LNCaP clone FGC (cell line): ENCODE data around the gene C1QTNF12.

Experiments used
- DNase-seq: peaks from one replicate; pipeline ENCODE4 v3.0.0-alpha.2; 2011; ENCODE audit warnings: low read depth
- H3K4me3 ChIP-seq: 2 replicates; pipeline ENCODE4 v1.5.1; 2011; ENCODE audit warnings: mild to moderate bottlenecking, low read depth, low read length, control low read depth
- TF ChIP-seq, protein P1 (sequence below): IDR thresholded peaks from 2 replicates; pipeline ENCODE4 v1.5.1; 2012; ENCODE audit warnings: mild to moderate bottlenecking; ENCODE audit not compliant: control insufficient read depth, insufficient read depth; ENCODE audit errors: extremely low read depth

C1QTNF12 gene

DNA sequence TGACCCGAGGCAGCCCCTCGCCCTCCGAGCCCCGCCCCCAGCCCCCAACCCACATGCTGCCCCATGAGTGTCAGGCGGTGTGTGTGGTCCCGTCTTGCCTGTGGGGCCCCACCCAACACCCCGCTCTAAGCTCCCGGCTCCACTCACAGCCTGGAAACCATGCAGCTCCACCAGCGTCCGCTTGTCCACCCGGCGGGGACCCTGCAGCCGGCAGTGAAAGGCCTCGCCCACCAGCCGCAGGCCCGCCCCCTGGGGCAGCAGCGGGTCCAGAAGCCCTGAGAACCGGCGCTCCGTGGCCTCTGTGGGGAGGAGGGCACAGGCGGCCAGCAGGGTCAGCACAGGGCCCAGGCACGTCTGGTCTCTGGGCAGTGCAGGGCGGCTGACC lies 2.7 kb downstream of the C1QTNF12 start:
- TF ChIP-seq, protein P1, sequence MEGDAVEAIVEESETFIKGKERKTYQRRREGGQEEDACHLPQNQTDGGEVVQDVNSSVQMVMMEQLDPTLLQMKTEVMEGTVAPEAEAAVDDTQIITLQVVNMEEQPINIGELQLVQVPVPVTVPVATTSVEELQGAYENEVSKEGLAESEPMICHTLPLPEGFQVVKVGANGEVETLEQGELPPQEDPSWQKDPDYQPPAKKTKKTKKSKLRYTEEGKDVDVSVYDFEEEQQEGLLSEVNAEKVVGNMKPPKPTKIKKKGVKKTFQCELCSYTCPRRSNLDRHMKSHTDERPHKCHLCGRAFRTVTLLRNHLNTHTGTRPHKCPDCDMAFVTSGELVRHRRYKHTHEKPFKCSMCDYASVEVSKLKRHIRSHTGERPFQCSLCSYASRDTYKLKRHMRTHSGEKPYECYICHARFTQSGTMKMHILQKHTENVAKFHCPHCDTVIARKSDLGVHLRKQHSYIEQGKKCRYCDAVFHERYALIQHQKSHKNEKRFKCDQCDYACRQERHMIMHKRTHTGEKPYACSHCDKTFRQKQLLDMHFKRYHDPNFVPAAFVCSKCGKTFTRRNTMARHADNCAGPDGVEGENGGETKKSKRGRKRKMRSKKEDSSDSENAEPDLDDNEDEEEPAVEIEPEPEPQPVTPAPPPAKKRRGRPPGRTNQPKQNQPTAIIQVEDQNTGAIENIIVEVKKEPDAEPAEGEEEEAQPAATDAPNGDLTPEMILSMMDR, result no peak
- no peak for DNase-seq
- H3K4me3 ChIP-seq, result no peak overlapping the region

- H3K4me3 ChIP-seq, result no peak overlapping the region
- TF ChIP-seq, protein P1, result no peak
- DNase-seq, result no peak
Observed at GRCh38 chr1:1243266-1243660, 3.3 kb downstream of the C1QTNF12 start.

- TF ChIP-seq, protein P1, result no peak
- DNase-seq, result no peak
- H3K4me3 ChIP-seq, result no peak overlapping the region
Observed at GRCh38 chr1:1242461-1243265, 3.9 kb downstream of the C1QTNF12 start.

DNA sequence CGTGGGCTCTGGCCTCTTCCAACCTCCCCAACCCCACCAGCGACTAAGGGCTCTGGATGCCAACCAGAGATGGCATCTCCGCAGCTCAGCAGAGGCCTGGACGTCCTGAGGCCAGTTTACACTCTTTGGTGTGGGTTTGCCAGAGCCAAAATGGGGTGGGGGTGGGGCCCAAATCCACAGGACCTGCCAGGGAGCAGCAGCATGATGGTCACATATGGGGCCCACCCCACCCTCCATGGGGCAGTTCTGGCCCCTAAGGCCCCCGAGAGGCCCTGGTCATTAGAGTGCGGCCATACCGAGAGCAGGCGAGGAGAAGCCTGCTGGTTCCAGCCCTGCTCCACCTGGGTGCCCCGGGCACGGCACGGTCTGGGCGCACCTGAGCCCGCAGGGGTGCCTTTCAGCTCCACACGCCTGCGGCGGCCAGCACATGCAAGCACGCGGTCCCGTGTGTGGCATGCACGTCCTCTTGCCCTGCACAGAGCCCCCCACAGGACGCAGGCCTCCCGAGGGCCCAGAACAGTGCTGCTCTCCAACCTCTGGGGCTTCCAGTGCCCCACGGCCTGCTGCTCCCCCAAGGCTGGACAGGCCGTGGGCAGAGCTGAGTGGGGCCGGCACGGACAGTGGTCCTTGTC lies 4.8 kb downstream of the C1QTNF12 start:
- no peak overlapping the region for H3K4me3 ChIP-seq

DNA sequence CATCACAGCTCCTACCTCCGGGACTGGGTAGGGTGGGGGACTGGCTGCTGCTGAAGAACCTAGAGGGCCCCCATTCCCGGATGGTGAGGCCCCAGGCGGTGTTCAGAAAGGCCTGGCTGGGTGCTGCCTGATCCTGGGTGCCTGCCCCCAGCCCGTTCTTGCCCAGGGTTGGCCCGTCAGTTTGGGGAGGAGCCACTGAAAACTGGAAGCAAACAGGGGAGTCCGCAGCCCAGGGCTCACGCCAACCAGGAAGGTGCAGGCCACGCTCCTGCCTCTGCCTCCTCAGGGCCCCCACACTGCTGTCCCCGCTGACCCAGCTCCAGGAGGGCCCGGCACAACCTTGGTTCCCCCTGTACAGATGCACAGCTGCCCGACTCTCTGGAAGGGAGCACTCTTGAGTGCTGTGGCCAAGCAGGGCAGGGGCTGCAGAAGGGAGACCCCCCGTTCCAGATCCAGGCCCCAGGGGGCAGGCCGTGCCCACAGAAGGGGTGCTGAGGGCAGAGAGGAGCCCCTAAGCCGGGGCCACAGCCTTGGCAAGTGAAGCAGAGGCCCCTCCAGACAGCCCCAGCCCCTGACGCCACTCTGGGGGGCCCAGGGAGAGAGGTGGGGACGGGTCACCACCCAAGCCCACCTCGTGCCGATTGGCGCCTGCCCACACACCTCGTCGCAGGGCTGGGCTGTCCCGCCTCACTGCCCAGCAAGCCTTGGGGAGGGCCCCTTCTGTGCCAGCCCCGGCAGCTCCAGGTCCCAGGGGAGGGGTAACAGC lies 5.5 kb downstream of the C1QTNF12 start:
- TF ChIP-seq, protein P1, result no peak
- DNase-seq, result peak; percentile 40
- H3K4me3 ChIP-seq, result peak overlapping the region; percentile 48

More for the DNA sequence above, 4.8 kb downstream of the C1QTNF12 start:
- DNase-seq, result no peak
- TF ChIP-seq, protein P1, result no peak

DNA sequence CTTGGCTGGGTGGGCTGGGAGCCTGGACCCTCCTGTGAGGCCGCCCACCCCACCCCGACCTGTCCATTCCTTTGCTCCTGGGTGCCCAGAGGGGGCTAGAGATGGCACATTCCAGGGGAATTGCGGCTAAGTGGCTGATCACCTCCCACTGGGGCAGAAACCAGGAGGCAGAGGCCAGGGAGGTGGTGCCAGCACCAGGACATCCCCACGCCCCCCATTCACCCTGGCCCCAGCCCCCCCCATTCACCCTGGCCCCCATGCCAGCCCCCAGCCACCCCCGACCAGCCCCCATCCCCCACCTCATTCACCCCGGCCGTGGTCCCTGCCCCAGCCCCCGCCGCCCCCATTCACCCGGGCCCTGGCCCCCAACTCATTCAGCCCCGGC lies 6.2 kb downstream of the C1QTNF12 start:
- TF ChIP-seq, protein P1, result no peak
- DNase-seq, result no peak
- H3K4me3 ChIP-seq, result peak overlapping the region; percentile 48
